A673 (cell line): ENCODE data around the gene ZNF808. TPM values are rescaled to one million over a fixed set of nuclear protein-coding genes. Genes with fewer than 3 reads are reported as not detected.
A peak's percentile ranks its signal among the peaks of the same experiment; 100 is the strongest.
"Not testable (repeated sequence)": the region's sequence is repeated elsewhere in the genome, so short reads cannot be mapped to it uniquely, and the experiment has no call there.

Experiments
- BruUV-seq: library from RNA; stranded (reverse); fragments of 400-500 nt; replicated peaks from 2 replicates; lab custom pipeline; 2021; lab: Mats Ljungman, UMichigan
- CTCF ChIA-PET: fragments of 300-600 bp; sonication (Branson Sonifier 250); formaldehyde crosslinking; loops from one replicate; lab custom pipeline; 2022; ENCODE audit warnings: antibody characterized with exemption; lab: Charles Lee
- POLR2A ChIA-PET: fragments of 300-600 bp; sonication (Branson Sonifier 250); formaldehyde crosslinking; loops from one replicate; lab custom pipeline; 2022; ENCODE audit warnings: antibody characterized with exemption; ENCODE audit not compliant: low non-redundant PET; lab: Charles Lee
- DNase-seq: peaks from one replicate; pipeline ENCODE4 v3.0.0-alpha.2; 2015; ENCODE audit warnings: low spot score
- H3K27ac ChIP-seq: fragments of 200-600 bp; sonication (generic); 2 replicates; pipeline ENCODE4 v1.5.1; 2016; ENCODE audit warnings: mixed run types, low read depth, mild to moderate bottlenecking, mixed read lengths, antibody characterized with exemption, low read length; ENCODE audit not compliant: poor library complexity, severe bottlenecking
- H3K27me3 ChIP-seq: fragments of 200-600 bp; sonication (generic); replicated peaks from 2 replicates; pipeline ENCODE4 v1.6.1; 2017; ENCODE audit warnings: mixed run types, low read depth, mild to moderate bottlenecking, mixed read lengths, antibody characterized with exemption, low read length; ENCODE audit not compliant: insufficient read depth, poor library complexity
- H3K36me3 ChIP-seq: fragments of 200-600 bp; sonication (generic); 2 replicates; pipeline ENCODE4 v1.6.1; 2016; ENCODE audit warnings: mixed run types, mild to moderate bottlenecking, mixed read lengths, antibody characterized with exemption, low read length; ENCODE audit not compliant: insufficient read depth, poor library complexity, severe bottlenecking
- H3K4me1 ChIP-seq: fragments of 200-600 bp; sonication (generic); 2 replicates; pipeline ENCODE4 v1.6.1; 2017; ENCODE audit warnings: mixed run types, mild to moderate bottlenecking, mixed read lengths, antibody characterized with exemption, low read length; ENCODE audit not compliant: insufficient read depth, poor library complexity, severe bottlenecking
- H3K4me3 ChIP-seq: fragments of 200-600 bp; sonication (generic); 2 replicates; pipeline ENCODE4 v1.5.1; 2016; ENCODE audit warnings: low read depth, mixed run types, mild to moderate bottlenecking, mixed read lengths, low read length; ENCODE audit not compliant: poor library complexity, severe bottlenecking
- H3K9me3 ChIP-seq: fragments of 200-600 bp; sonication (generic); 2 replicates; pipeline ENCODE4 v1.6.1; 2016; ENCODE audit warnings: mixed run types, low read depth, mild to moderate bottlenecking, mixed read lengths, antibody characterized with exemption, low read length; ENCODE audit not compliant: poor library complexity, severe bottlenecking
- CTCF ChIP-seq: fragments of 300-800, 200-600 bp; sonication (generic); conservative IDR thresholded peaks from 2 replicates; pipeline ENCODE4 v1.5.1; 2017; ENCODE audit warnings: low read depth, mild to moderate bottlenecking, antibody characterized with exemption, low read length, moderate library complexity, mixed read lengths
- EZH2 ChIP-seq: fragments of 200-600 bp; sonication (generic); IDR thresholded peaks from 2 replicates; pipeline ENCODE4 v1.6.1; 2017; ENCODE audit warnings: borderline replicate concordance, low read depth, mild to moderate bottlenecking, mixed read lengths, antibody characterized with exemption, low read length; ENCODE audit not compliant: poor library complexity, severe bottlenecking
- intact Hi-C: fragments of 100-400 bp; cut with micrococcal nuclease; formaldehyde crosslinking; loops from one replicate; pipeline ENCODE4 v1.10.0; 2022; ENCODE audit not compliant: unreplicated experiment
- total RNA-seq: library from RNA; stranded (reverse); gene quantifications from 2 replicates; pipeline ENCODE4 v1.2.3, GENCODE V29; 2021

The ZNF808 gene
- total RNA-seq, 1 experiment from 2014 or later = 19.1 TPM

GRCh38 chr19:52601025-52601973 is 73.8 kb downstream of the ZNF808 start:
- intact Hi-C loops = no loop called here
- no peaks in the 10 kb centered on the region for H3K4me1 ChIP-seq
- DNase-seq = peak; percentile 89
- H3K9me3 ChIP-seq = peaks cover 18% of the 10 kb centered on the region
- no peaks in the 10 kb centered on the region for H3K27me3 ChIP-seq
- TF ChIP-seq CTCF (peak; percentile 31; the same call in 1 of the 2 replicates), EZH2 (no peak)
- no peak overlapping the region for H3K27ac ChIP-seq
- CTCF ChIA-PET = no interaction called here
- no peaks in the 10 kb centered on the region for H3K36me3 ChIP-seq
- peak overlapping the region; percentile 56 for H3K4me3 ChIP-seq
- no TSS peak for BruUV-seq
- POLR2A ChIA-PET = no interaction called here

- BruUV-seq, H3K27me3 ChIP-seq, DNase-seq, intact Hi-C loops, POLR2A ChIA-PET, H3K36me3 ChIP-seq, H3K27ac ChIP-seq, H3K4me1 ChIP-seq, CTCF ChIA-PET: not testable (repeated sequence)
- peaks cover 11% of the 10 kb centered on the region for H3K9me3 ChIP-seq
- peak overlapping the region; percentile 56 for H3K4me3 ChIP-seq
Observed at GRCh38 chr19:52601974-52602366, 74.5 kb downstream of the ZNF808 start.

GRCh38 chr19:52602941-52603340 is 75.5 kb downstream of the ZNF808 start:
- intact Hi-C loops = no loop called here
- Histone ChIP-seq H3K27ac (no peak overlapping the region), H3K27me3 (no peaks in the 10 kb centered on the region), H3K4me1 (no peaks in the 10 kb centered on the region), H3K9me3 (peaks cover 10% of the 10 kb centered on the region), H3K36me3 (no peaks in the 10 kb centered on the region), H3K4me3 (no peak overlapping the region)
- ChIA-PET POLR2A (no interaction called here), CTCF (no interaction called here)
- no peak for TF ChIP-seq CTCF
- TF ChIP-seq EZH2 = no peak
- DNase-seq = no peak
- BruUV-seq = no TSS peak
